Measurements from ENCODE around the gene AQP12A. TPM values are rescaled to one million over a fixed set of nuclear protein-coding genes. Genes with fewer than 3 reads are reported as not detected.

The AQP12A gene
- total and polyA plus RNA-seq, 2 experiments from 2014 or later = not detected

GRCh38 chr2:240649331-240649730 is 42.3 kb upstream of the AQP12A start:
- H3K27ac ChIP-seq (ENCODE audit: low read depth) = no peak overlapping the region
- no peaks in the 10 kb centered on the region for H3K79me2 ChIP-seq (replicated peaks; ENCODE audit: insufficient read depth)
- ATAC-seq = no peak
- Mint-ChIP-seq H3K9me3 (no peaks in the 10 kb centered on the region; the same call in 2 of the 3 replicates), H3K36me3 (ENCODE audit: low read depth) (no peaks in the 10 kb centered on the region), H3K27me3 (ENCODE audit: insufficient read depth, low read depth, poor library complexity) (peaks cover 14% of the 10 kb centered on the region), H3K27ac (no peak overlapping the region), H3K4me1 (peaks cover 10% of the 10 kb centered on the region), H3K4me3 (no peak overlapping the region)
- no peak overlapping the region for H2AFZ ChIP-seq
- H3F3A ChIP-seq (replicated peaks; ENCODE audit: low read depth) = no peaks in the 10 kb centered on the region
- no peaks in the 10 kb centered on the region for H3K4me1 ChIP-seq (ENCODE audit: insufficient read depth)
- TF ChIP-seq JUNB (IDR thresholded peaks at IDR 0.05; ENCODE audit: unreplicated experiment) (no peak), NANOG (IDR thresholded peaks at IDR 0.05; ENCODE audit: borderline replicate concordance) (no peak)
- TF ChIP-seq, protein P1, sequence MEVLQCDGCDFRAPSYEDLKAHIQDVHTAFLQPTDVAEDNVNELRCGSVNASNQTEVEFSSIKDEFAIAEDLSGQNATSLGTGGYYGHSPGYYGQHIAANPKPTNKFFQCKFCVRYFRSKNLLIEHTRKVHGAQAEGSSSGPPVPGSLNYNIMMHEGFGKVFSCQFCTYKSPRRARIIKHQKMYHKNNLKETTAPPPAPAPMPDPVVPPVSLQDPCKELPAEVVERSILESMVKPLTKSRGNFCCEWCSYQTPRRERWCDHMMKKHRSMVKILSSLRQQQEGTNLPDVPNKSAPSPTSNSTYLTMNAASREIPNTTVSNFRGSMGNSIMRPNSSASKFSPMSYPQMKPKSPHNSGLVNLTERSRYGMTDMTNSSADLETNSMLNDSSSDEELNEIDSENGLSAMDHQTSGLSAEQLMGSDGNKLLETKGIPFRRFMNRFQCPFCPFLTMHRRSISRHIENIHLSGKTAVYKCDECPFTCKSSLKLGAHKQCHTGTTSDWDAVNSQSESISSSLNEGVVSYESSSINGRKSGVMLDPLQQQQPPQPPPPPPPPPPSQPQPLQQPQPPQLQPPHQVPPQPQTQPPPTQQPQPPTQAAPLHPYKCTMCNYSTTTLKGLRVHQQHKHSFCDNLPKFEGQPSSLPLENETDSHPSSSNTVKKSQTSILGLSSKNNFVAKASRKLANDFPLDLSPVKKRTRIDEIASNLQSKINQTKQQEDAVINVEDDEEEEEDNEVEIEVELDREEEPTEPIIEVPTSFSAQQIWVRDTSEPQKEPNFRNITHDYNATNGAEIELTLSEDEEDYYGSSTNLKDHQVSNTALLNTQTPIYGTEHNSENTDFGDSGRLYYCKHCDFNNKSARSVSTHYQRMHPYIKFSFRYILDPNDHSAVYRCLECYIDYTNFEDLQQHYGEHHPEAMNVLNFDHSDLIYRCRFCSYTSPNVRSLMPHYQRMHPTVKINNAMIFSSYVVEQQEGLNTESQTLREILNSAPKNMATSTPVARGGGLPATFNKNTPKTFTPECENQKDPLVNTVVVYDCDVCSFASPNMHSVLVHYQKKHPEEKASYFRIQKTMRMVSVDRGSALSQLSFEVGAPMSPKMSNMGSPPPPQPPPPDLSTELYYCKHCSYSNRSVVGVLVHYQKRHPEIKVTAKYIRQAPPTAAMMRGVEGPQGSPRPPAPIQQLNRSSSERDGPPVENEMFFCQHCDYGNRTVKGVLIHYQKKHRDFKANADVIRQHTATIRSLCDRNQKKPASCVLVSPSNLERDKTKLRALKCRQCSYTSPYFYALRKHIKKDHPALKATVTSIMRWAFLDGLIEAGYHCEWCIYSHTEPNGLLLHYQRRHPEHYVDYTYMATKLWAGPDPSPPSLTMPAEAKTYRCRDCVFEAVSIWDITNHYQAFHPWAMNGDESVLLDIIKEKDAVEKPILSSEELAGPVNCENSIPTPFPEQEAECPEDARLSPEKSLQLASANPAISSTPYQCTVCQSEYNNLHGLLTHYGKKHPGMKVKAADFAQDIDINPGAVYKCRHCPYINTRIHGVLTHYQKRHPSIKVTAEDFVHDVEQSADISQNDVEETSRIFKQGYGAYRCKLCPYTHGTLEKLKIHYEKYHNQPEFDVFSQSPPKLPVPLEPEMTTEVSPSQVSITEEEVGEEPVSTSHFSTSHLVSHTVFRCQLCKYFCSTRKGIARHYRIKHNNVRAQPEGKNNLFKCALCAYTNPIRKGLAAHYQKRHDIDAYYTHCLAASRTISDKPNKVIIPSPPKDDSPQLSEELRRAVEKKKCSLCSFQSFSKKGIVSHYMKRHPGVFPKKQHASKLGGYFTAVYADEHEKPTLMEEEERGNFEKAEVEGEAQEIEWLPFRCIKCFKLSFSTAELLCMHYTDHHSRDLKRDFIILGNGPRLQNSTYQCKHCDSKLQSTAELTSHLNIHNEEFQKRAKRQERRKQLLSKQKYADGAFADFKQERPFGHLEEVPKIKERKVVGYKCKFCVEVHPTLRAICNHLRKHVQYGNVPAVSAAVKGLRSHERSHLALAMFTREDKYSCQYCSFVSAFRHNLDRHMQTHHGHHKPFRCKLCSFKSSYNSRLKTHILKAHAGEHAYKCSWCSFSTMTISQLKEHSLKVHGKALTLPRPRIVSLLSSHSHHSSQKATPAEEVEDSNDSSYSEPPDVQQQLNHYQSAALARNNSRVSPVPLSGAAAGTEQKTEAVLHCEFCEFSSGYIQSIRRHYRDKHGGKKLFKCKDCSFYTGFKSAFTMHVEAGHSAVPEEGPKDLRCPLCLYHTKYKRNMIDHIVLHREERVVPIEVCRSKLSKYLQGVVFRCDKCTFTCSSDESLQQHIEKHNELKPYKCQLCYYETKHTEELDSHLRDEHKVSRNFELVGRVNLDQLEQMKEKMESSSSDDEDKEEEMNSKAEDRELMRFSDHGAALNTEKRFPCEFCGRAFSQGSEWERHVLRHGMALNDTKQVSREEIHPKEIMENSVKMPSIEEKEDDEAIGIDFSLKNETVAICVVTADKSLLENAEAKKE (CRISPR knock-in tag; IDR thresholded peaks at IDR 0.05) = no peak
- H3K36me3 ChIP-seq (ENCODE audit: insufficient read depth) = no peaks in the 10 kb centered on the region
- no peaks in the 10 kb centered on the region for H3K27me3 ChIP-seq (ENCODE audit: insufficient read depth)
- no peaks in the 10 kb centered on the region for H3K9me2 ChIP-seq (ENCODE audit: insufficient read depth)
- no peaks in the 10 kb centered on the region for H4K20me1 ChIP-seq (replicated peaks; ENCODE audit: insufficient read depth)
- no peak overlapping the region for H3K4me3 ChIP-seq
- no peak overlapping the region for H3K4me2 ChIP-seq
- no peak for DNase-seq (ENCODE audit: low spot score)

- Mint-ChIP-seq H3K9me3 (no peaks in the 10 kb centered on the region; the same call in 1 of the 3 replicates), H3K4me3 (no peak overlapping the region), H3K36me3 (ENCODE audit: low read depth) (no peaks in the 10 kb centered on the region), H3K27me3 (ENCODE audit: insufficient read depth, low read depth, poor library complexity) (peaks cover 18% of the 10 kb centered on the region), H3K4me1 (peaks cover 10% of the 10 kb centered on the region), H3K27ac (no peak overlapping the region)
- Histone ChIP-seq H3K4me2 (no peak overlapping the region), H4K20me1 (replicated peaks; ENCODE audit: insufficient read depth) (no peaks in the 10 kb centered on the region), H3K4me3 (no peak overlapping the region), H3K79me2 (replicated peaks; ENCODE audit: insufficient read depth) (no peaks in the 10 kb centered on the region), H3K36me3 (ENCODE audit: insufficient read depth) (no peaks in the 10 kb centered on the region), H3F3A (replicated peaks; ENCODE audit: low read depth) (no peaks in the 10 kb centered on the region), H3K9me2 (ENCODE audit: insufficient read depth) (no peaks in the 10 kb centered on the region), H3K27me3 (ENCODE audit: insufficient read depth) (no peaks in the 10 kb centered on the region), H2AFZ (no peak overlapping the region), H3K4me1 (ENCODE audit: insufficient read depth) (no peaks in the 10 kb centered on the region), H3K27ac (ENCODE audit: low read depth) (no peak overlapping the region)
- no peak for ATAC-seq
- DNase-seq (ENCODE audit: low spot score) = no peak
- TF ChIP-seq JUNB (IDR thresholded peaks at IDR 0.05; ENCODE audit: unreplicated experiment) (no peak), CREB1 (CRISPR knock-in tag; IDR thresholded peaks at IDR 0.05; ENCODE audit: low read depth) (no peak), STAT1 (IDR thresholded peaks at IDR 0.05; ENCODE audit: unreplicated experiment) (no peak), POLR2AphosphoS5 (IDR thresholded peaks at IDR 0.05; ENCODE audit: low read depth) (no peak)
- TF ChIP-seq, protein P1 (CRISPR knock-in tag; IDR thresholded peaks at IDR 0.05) = no peak
These were observed 41.3 kb upstream of the AQP12A start for GRCh38 chr2:240650254-240650965.
